Loucy (cell line): Measurements from ENCODE around the gene GLG1.

Experiments used
- EZH2phosphoT487 ChIP-seq: fragments of 200-600 bp; IDR thresholded peaks from 2 replicates; pipeline ENCODE4 v1.6.1; 2018; ENCODE audit warnings: antibody characterized with exemption, mild to moderate bottlenecking, moderate library complexity, borderline replicate concordance
- TF ChIP-seq, protein P1 (sequence below): fragments of 200-600 bp; sonication (generic); conservative IDR thresholded peaks from 2 replicates; pipeline ENCODE4 v1.5.1; 2014; ENCODE audit warnings: mild to moderate bottlenecking, antibody characterized with exemption, low read length

- TF ChIP-seq, protein P1, sequence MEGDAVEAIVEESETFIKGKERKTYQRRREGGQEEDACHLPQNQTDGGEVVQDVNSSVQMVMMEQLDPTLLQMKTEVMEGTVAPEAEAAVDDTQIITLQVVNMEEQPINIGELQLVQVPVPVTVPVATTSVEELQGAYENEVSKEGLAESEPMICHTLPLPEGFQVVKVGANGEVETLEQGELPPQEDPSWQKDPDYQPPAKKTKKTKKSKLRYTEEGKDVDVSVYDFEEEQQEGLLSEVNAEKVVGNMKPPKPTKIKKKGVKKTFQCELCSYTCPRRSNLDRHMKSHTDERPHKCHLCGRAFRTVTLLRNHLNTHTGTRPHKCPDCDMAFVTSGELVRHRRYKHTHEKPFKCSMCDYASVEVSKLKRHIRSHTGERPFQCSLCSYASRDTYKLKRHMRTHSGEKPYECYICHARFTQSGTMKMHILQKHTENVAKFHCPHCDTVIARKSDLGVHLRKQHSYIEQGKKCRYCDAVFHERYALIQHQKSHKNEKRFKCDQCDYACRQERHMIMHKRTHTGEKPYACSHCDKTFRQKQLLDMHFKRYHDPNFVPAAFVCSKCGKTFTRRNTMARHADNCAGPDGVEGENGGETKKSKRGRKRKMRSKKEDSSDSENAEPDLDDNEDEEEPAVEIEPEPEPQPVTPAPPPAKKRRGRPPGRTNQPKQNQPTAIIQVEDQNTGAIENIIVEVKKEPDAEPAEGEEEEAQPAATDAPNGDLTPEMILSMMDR: no peak
- no peak for TF ChIP-seq EZH2phosphoT487
These were observed 82.8 kb downstream of the GLG1 start for GRCh38 chr16:74524117-74524516.
